OCI-LY1 (cell line): ENCODE results near the gene DICER1.

Experiments
- EZH2 ChIP-seq: fragments of 200-600 bp; sonication (generic), shearing (Covaris generic); IDR thresholded peaks from 2 replicates; pipeline ENCODE4 v1.8.0; 2017; ENCODE audit warnings: borderline replicate concordance, mixed run types, mild to moderate bottlenecking, antibody characterized with exemption, low read length, moderate library complexity, mixed read lengths
- TF ChIP-seq, protein P1 (sequence below): fragments of 200-600 bp; sonication (generic), shearing (Covaris generic); IDR thresholded peaks from 2 replicates; pipeline ENCODE4 v1.5.1; 2017; ENCODE audit warnings: mild to moderate bottlenecking, antibody characterized with exemption, low read length, moderate library complexity, mixed read lengths

DNA sequence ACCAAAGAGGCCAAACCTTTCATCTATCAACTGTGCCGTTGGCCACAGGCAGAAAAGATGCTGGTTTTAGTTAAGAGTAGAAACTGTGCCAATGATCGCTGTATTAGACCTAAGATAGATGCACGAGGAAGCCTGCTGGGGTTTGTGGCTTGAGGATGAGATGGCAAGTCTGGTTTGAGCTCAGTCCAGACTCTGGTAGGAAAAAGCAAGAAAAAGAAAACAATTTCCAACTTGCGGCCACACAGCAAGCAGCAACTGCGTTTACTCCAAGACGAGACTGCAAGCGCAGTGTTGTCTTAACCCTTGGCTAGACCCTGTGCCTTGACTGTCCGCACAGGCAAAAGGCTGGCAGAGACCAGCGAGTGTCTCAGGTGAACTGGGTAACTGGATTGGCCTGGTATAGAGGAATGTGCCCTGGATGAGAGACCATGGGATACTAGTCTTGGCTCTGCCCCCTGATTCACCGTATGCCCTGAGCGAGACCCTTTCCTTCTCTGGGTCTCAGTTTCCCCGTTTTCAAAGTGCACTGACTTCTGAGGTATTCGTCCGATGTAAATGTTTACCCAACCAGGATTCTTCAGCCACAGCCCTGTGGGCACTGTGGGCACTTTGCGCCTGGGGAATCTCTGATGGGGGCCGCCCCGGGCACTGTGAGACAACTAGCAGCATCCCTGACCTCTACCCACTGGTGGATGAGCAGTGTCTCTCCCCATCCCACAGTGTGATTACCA is 113.4 kb downstream of the DICER1 start:
- TF ChIP-seq, protein P1, sequence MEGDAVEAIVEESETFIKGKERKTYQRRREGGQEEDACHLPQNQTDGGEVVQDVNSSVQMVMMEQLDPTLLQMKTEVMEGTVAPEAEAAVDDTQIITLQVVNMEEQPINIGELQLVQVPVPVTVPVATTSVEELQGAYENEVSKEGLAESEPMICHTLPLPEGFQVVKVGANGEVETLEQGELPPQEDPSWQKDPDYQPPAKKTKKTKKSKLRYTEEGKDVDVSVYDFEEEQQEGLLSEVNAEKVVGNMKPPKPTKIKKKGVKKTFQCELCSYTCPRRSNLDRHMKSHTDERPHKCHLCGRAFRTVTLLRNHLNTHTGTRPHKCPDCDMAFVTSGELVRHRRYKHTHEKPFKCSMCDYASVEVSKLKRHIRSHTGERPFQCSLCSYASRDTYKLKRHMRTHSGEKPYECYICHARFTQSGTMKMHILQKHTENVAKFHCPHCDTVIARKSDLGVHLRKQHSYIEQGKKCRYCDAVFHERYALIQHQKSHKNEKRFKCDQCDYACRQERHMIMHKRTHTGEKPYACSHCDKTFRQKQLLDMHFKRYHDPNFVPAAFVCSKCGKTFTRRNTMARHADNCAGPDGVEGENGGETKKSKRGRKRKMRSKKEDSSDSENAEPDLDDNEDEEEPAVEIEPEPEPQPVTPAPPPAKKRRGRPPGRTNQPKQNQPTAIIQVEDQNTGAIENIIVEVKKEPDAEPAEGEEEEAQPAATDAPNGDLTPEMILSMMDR: no peak
- no peak for TF ChIP-seq EZH2
